ENCODE data around the gene HLA-DRB5. TPM values are rescaled to one million over a fixed set of nuclear protein-coding genes. Genes with fewer than 3 reads are reported as not detected.

Gene HLA-DRB5
- total and polyA plus RNA-seq, 2 of the 8 experiments (the other 6 are each of a cell fraction or from before 2014, with no cell fraction given): 0.83 to 1.4 TPM

GRCh38 chr6:32539839-32540238 is 9.8 kb upstream of the HLA-DRB5 start (continued):
- TF ChIP-seq CHD7 (IDR thresholded peaks at IDR 0.05; ENCODE audit: insufficient replicate concordance, low read length) (no peak), EGR1 (IDR thresholded peaks at IDR 0.05; ENCODE audit: borderline replicate concordance, low read depth, low read length) (no peak), CHD1 (IDR thresholded peaks at IDR 0.05; ENCODE audit: low read depth, low read length) (no peak), USF2 (IDR thresholded peaks at IDR 0.05; ENCODE audit: low read length) (no peak), SRF (IDR thresholded peaks at IDR 0.05; ENCODE audit: low read depth, low read length) (no peak), CBX8 (IDR thresholded peaks at IDR 0.05; ENCODE audit: borderline replicate concordance, low read depth, low read length) (no peak)
